Measurements from ENCODE around the gene TMEM208. TPM values are rescaled to one million over a fixed set of nuclear protein-coding genes. Genes with fewer than 3 reads are reported as not detected.

Gene TMEM208
- total and polyA plus RNA-seq, 2 of the 13 experiments (the other 11 are each of a cell fraction or from before 2014, with no cell fraction given), result 58.8 to 72.9 TPM

DNA sequence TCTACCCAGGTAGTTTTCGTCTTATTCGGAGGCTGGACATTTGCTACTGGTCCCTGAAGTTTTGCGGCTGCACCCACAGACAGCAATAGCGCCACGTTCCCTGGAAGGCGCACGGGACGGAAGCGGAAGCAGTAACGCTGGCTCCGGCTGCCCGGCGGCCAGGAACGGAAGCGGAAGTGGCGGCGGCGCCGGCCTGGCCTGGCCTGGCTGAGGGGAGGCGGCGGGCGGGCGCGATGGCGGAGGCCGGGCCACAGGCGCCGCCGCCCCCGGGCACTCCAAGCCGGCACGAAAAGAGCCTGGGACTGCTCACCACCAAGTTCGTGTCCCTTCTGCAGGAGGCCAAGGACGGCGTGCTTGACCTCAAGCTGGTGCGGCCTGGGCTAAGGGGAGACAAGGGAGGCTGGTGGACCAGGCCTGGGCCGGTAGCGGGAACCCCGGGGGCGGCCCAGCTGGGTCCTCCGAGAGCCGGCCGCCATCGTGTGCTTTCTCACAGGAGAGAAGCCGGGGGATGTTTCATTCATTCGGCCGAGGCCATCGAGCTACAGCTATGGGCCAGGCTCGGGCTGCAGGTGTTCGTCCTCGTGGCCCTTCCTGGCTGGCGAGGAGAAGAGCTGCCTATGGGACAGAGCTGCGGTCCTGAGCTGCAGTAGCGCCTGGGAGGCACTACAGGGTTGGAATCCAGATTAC, 34.8 kb upstream of the TMEM208 start, which contains the start of gene E2F4 (continued):
- TF ChIP-seq, protein P1, sequence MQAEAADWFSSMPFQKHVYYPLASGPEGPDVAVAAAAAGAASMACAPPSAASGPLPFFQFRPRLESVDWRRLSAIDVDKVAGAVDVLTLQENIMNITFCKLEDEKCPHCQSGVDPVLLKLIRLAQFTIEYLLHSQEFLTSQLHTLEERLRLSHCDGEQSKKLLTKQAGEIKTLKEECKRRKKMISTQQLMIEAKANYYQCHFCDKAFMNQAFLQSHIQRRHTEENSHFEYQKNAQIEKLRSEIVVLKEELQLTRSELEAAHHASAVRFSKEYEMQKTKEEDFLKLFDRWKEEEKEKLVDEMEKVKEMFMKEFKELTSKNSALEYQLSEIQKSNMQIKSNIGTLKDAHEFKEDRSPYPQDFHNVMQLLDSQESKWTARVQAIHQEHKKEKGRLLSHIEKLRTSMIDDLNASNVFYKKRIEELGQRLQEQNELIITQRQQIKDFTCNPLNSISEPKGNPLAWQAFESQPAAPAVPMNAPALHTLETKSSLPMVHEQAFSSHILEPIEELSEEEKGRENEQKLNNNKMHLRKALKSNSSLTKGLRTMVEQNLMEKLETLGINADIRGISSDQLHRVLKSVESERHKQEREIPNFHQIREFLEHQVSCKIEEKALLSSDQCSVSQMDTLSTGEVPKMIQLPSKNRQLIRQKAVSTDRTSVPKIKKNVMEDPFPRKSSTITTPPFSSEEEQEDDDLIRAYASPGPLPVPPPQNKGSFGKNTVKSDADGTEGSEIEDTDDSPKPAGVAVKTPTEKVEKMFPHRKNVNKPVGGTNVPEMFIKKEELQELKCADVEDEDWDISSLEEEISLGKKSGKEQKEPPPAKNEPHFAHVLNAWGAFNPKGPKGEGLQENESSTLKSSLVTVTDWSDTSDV (CRISPR knock-in tag; IDR thresholded peaks at IDR 0.05), result peak; percentile 93; the same call in 1 of the 2 replicates
- TF ChIP-seq ZNF563 (CRISPR knock-in tag; IDR thresholded peaks at IDR 0.05) (peak; percentile 94; the same call in 1 of the 2 replicates), ZNF543 (CRISPR knock-in tag; IDR thresholded peaks at IDR 0.05) (no peak), RBM39 (IDR thresholded peaks at IDR 0.05; ENCODE audit: low read depth, low read length, poor library complexity, severe bottlenecking) (peak; percentile 20), ZNF709 (CRISPR knock-in tag; IDR thresholded peaks at IDR 0.05) (no peak), NFATC3 (CRISPR knock-in tag; IDR thresholded peaks at IDR 0.05) (no peak), SIN3B (IDR thresholded peaks at IDR 0.05; ENCODE audit: low read length) (peak; percentile 62; the same call in 1 of the 2 replicates), MED13 (CRISPR knock-in tag; IDR thresholded peaks at IDR 0.05) (peak; percentile 56; the same call in 1 of the 2 replicates), FIP1L1 (IDR thresholded peaks at IDR 0.05; ENCODE audit: borderline replicate concordance, insufficient read depth, low read depth, low read length) (no peak), ZNF598 (CRISPR knock-in tag; IDR thresholded peaks at IDR 0.05; ENCODE audit: borderline replicate concordance) (peak; percentile 61; the same call in 1 of the 2 replicates), ZNF264 (CRISPR knock-in tag; IDR thresholded peaks at IDR 0.05) (peak; percentile 83), MAFG (CRISPR knock-in tag; IDR thresholded peaks at IDR 0.05) (no peak), ZNF263 (CRISPR knock-in tag; IDR thresholded peaks at IDR 0.05) (peak; percentile 61), HIVEP1 (CRISPR knock-in tag; IDR thresholded peaks at IDR 0.05) (no peak), CHCHD3 (CRISPR knock-in tag; IDR thresholded peaks at IDR 0.05) (peak; percentile 95; the same call in 1 of the 2 replicates)
- TF ChIP-seq, protein P2, sequence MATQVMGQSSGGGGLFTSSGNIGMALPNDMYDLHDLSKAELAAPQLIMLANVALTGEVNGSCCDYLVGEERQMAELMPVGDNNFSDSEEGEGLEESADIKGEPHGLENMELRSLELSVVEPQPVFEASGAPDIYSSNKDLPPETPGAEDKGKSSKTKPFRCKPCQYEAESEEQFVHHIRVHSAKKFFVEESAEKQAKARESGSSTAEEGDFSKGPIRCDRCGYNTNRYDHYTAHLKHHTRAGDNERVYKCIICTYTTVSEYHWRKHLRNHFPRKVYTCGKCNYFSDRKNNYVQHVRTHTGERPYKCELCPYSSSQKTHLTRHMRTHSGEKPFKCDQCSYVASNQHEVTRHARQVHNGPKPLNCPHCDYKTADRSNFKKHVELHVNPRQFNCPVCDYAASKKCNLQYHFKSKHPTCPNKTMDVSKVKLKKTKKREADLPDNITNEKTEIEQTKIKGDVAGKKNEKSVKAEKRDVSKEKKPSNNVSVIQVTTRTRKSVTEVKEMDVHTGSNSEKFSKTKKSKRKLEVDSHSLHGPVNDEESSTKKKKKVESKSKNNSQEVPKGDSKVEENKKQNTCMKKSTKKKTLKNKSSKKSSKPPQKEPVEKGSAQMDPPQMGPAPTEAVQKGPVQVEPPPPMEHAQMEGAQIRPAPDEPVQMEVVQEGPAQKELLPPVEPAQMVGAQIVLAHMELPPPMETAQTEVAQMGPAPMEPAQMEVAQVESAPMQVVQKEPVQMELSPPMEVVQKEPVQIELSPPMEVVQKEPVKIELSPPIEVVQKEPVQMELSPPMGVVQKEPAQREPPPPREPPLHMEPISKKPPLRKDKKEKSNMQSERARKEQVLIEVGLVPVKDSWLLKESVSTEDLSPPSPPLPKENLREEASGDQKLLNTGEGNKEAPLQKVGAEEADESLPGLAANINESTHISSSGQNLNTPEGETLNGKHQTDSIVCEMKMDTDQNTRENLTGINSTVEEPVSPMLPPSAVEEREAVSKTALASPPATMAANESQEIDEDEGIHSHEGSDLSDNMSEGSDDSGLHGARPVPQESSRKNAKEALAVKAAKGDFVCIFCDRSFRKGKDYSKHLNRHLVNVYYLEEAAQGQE (IDR thresholded peaks at IDR 0.05; ENCODE audit: borderline replicate concordance in 1 of 2, low read depth in 1 of 2, low read length in 2 of 2), result no peak
- TF ChIP-seq, protein P3, sequence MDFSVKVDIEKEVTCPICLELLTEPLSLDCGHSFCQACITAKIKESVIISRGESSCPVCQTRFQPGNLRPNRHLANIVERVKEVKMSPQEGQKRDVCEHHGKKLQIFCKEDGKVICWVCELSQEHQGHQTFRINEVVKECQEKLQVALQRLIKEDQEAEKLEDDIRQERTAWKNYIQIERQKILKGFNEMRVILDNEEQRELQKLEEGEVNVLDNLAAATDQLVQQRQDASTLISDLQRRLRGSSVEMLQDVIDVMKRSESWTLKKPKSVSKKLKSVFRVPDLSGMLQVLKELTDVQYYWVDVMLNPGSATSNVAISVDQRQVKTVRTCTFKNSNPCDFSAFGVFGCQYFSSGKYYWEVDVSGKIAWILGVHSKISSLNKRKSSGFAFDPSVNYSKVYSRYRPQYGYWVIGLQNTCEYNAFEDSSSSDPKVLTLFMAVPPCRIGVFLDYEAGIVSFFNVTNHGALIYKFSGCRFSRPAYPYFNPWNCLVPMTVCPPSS (IDR thresholded peaks at IDR 0.05), result no peak
- TF ChIP-seq, protein P4, sequence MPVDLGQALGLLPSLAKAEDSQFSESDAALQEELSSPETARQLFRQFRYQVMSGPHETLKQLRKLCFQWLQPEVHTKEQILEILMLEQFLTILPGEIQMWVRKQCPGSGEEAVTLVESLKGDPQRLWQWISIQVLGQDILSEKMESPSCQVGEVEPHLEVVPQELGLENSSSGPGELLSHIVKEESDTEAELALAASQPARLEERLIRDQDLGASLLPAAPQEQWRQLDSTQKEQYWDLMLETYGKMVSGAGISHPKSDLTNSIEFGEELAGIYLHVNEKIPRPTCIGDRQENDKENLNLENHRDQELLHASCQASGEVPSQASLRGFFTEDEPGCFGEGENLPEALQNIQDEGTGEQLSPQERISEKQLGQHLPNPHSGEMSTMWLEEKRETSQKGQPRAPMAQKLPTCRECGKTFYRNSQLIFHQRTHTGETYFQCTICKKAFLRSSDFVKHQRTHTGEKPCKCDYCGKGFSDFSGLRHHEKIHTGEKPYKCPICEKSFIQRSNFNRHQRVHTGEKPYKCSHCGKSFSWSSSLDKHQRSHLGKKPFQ (CRISPR knock-in tag; IDR thresholded peaks at IDR 0.05; ENCODE audit: insufficient replicate concordance), result peak; percentile 58

Measured in HepG2 (cell line).